Activated effector memory CD4-positive, alpha-beta T cell treated with anti-CD3 and anti-CD28 coated beads, Interleukin-2, amount 50 U/mL, for 16 hours (primary cell): ENCODE results near the gene LHB.

ENCODE experiments used
- DNase-seq: peaks from one replicate; pipeline ENCODE4 v3.0.0-alpha.2; 2020

Gene LHB

GRCh38 chr19:48970923-48971395, 45.9 kb downstream of the LHB start:
- peak; percentile 93 for DNase-seq

GRCh38 chr19:48970139-48970766, 46.6 kb downstream of the LHB start:
- DNase-seq, result no peak

GRCh38 chr19:48969276-48970138, 47.4 kb downstream of the LHB start:
- no peak for DNase-seq

GRCh38 chr19:48968813-48969218, 48.1 kb downstream of the LHB start:
- DNase-seq, result no peak

- DNase-seq, result no peak
These were observed 48.7 kb downstream of the LHB start for GRCh38 chr19:48968179-48968661.

GRCh38 chr19:48967346-48968178, 49.3 kb downstream of the LHB start:
- DNase-seq, result no peak

GRCh38 chr19:48966541-48967345, 50.1 kb downstream of the LHB start:
- no peak for DNase-seq
